Chondrocyte (in vitro differentiated cells): ENCODE measurements around the gene PDE11A. TPM values are rescaled to one million over a fixed set of nuclear protein-coding genes. Genes with fewer than 3 reads are reported as not detected.

ENCODE experiments used
- DNase-seq: peaks from one replicate; pipeline ENCODE4 v3.0.0; 2021; ENCODE audit warnings: mixed read lengths, low spot score
- H3K27ac Mint-ChIP-seq: one replicate; pipeline ENCODE4 v1.8.0; 2021; ENCODE audit warnings: mild to moderate bottlenecking, moderate library complexity, mixed read lengths; ENCODE audit not compliant: unreplicated experiment
- H3K27me3 Mint-ChIP-seq: 2 replicates; pipeline ENCODE4 v1.8.0; 2021; ENCODE audit warnings: low read depth, mixed read lengths
- H3K36me3 Mint-ChIP-seq: 2 replicates; pipeline ENCODE4 v1.8.0; 2021; ENCODE audit warnings: low read depth, mixed read lengths
- H3K4me1 Mint-ChIP-seq: 2 replicates; pipeline ENCODE4 v1.8.0; 2021; ENCODE audit warnings: low read depth, mild to moderate bottlenecking, mixed read lengths
- H3K4me3 Mint-ChIP-seq: one replicate; pipeline ENCODE4 v1.8.0; 2021; ENCODE audit warnings: mild to moderate bottlenecking, moderate library complexity, mixed read lengths; ENCODE audit not compliant: unreplicated experiment
- H3K9me3 Mint-ChIP-seq: 2 replicates; pipeline ENCODE4 v1.8.0; 2021; ENCODE audit warnings: low read depth, mixed read lengths
- CTCF ChIP-seq: fragments of 200-600 bp; sonication (generic); IDR thresholded peaks from 2 replicates; pipeline ENCODE4 v1.5.0; 2021; ENCODE audit warnings: antibody characterized with exemption, mild to moderate bottlenecking, moderate library complexity
- total RNA-seq: library from RNA; stranded (reverse); gene quantifications from 3 replicates; pipeline ENCODE4 v1.2.1, GENCODE V29; 2021

The PDE11A gene
- total RNA-seq, 1 donor from 2014 or later: 2.1 TPM

GRCh38 chr2:178074123-178075005, 1.8 kb upstream of the PDE11A start:
- Mint-ChIP-seq H3K4me3 (no peak overlapping the region), H3K36me3 (peaks cover 1% of the 10 kb centered on the region), H3K27ac (no peak overlapping the region), H3K9me3 (no peaks in the 10 kb centered on the region), H3K27me3 (peaks cover 37% of the 10 kb centered on the region), H3K4me1 (peaks cover 20% of the 10 kb centered on the region)
- no peak for TF ChIP-seq CTCF
- no peak for DNase-seq

GRCh38 chr2:178072000-178072382, 586 bp downstream of the PDE11A start:
- Mint-ChIP-seq H3K9me3 (peaks cover 2% of the 10 kb centered on the region), H3K27ac (no peak overlapping the region), H3K27me3 (peaks cover 26% of the 10 kb centered on the region), H3K36me3 (peaks cover 1% of the 10 kb centered on the region), H3K4me1 (peaks cover 20% of the 10 kb centered on the region), H3K4me3 (peak overlapping the region; percentile 85)
- DNase-seq: no peak
- TF ChIP-seq CTCF: no peak

GRCh38 chr2:178070824-178071223, 1.8 kb downstream of the PDE11A start:
- TF ChIP-seq CTCF: no peak
- Mint-ChIP-seq H3K4me1 (peaks cover 20% of the 10 kb centered on the region), H3K27ac (no peak overlapping the region), H3K36me3 (peaks cover 1% of the 10 kb centered on the region), H3K9me3 (peaks cover 3% of the 10 kb centered on the region), H3K4me3 (peak overlapping the region; percentile 14), H3K27me3 (peaks cover 23% of the 10 kb centered on the region)
- DNase-seq: no peak

GRCh38 chr2:178069551-178069950, 3.0 kb downstream of the PDE11A start:
- no peak for DNase-seq
- H3K36me3 Mint-ChIP-seq: no peaks in the 10 kb centered on the region

More at GRCh38 chr2:178069551-178069950, 3.0 kb downstream of the PDE11A start:
- TF ChIP-seq CTCF: peak; percentile 43
- H3K27me3 Mint-ChIP-seq: peaks cover 23% of the 10 kb centered on the region
- peaks cover 3% of the 10 kb centered on the region for H3K9me3 Mint-ChIP-seq
- peaks cover 20% of the 10 kb centered on the region for H3K4me1 Mint-ChIP-seq
- no peak overlapping the region for H3K4me3 Mint-ChIP-seq
- no peak overlapping the region for H3K27ac Mint-ChIP-seq
